IMR-90 (cell line): ENCODE results near the gene XYLT2. TPM values are rescaled to one million over a fixed set of nuclear protein-coding genes. Genes with fewer than 3 reads are reported as not detected.
A peak's percentile ranks its signal among the peaks of the same experiment; 100 is the strongest.

ENCODE experiments used
- ATAC-seq: fragments of 200-7000 bp; cut with Tn5 transposase; 2 replicates; pipeline ENCODE4 v1.9.1; 2020; ENCODE audit warnings: low read depth, mild to moderate bottlenecking, moderate library complexity
- BruUV-seq: library from RNA; stranded (reverse); fragments of 400-500 nt; replicated peaks from 2 replicates; lab custom pipeline; 2021; lab: Mats Ljungman, UMichigan
- CTCF ChIA-PET: fragments of 300-600 bp; formaldehyde crosslinking; extraction: SDS; loops from one replicate; lab custom pipeline; 2021; ENCODE audit warnings: antibody characterized with exemption; lab: Yijun Ruan, JAX
- POLR2A ChIA-PET: fragments of 300-600 bp; sonication (Branson Sonifier 250); formaldehyde crosslinking; loops from one replicate; lab custom pipeline; 2022; ENCODE audit warnings: antibody characterized with exemption; ENCODE audit not compliant: unreplicated experiment; lab: Charles Lee
- DNase-seq: peaks from one replicate; pipeline ENCODE4 v3.0.0; 2013
- H2AFZ ChIP-seq: replicated peaks from 2 replicates; pipeline ENCODE3; 2013; ENCODE audit warnings: low read length, mild to moderate bottlenecking; ENCODE audit not compliant: poor library complexity
- H2AK5ac ChIP-seq: 2 replicates; pipeline ENCODE4 v1.6.1; 2013; ENCODE audit warnings: low read depth, low read length, inconsistent platforms
- H2AK9ac ChIP-seq: replicated peaks from 2 replicates; pipeline ENCODE3; 2013; ENCODE audit warnings: mild to moderate bottlenecking, low read depth, low read length, moderate library complexity; ENCODE audit not compliant: poor library complexity
- H2BK120ac ChIP-seq: 2 replicates; pipeline ENCODE4 v1.6.1; 2013; ENCODE audit warnings: low read depth, low read length, inconsistent platforms
- H2BK15ac ChIP-seq: 3 replicates; pipeline ENCODE4 v1.6.1; 2013; ENCODE audit warnings: low read depth, low read length, inconsistent platforms
- H2BK20ac ChIP-seq: 2 replicates; pipeline ENCODE4 v1.6.1; 2013; ENCODE audit warnings: low read depth, mild to moderate bottlenecking, inconsistent platforms, low read length, moderate library complexity
- H2BK5ac ChIP-seq: 2 replicates; pipeline ENCODE4 v1.6.1; 2013; ENCODE audit warnings: mild to moderate bottlenecking, low read depth, low read length, inconsistent platforms; ENCODE audit not compliant: poor library complexity, severe bottlenecking
- H3K14ac ChIP-seq: replicated peaks from 2 replicates; pipeline ENCODE4 v1.6.1; 2013; ENCODE audit warnings: low read depth, low read length, inconsistent platforms
- H3K18ac ChIP-seq: 2 replicates; pipeline ENCODE4 v1.6.1; 2013; ENCODE audit warnings: low read depth, low read length, control low read depth
- H3K23ac ChIP-seq: 2 replicates; pipeline ENCODE4 v1.6.1; 2013; ENCODE audit warnings: low read depth, low read length, inconsistent platforms
- H3K27ac ChIP-seq: 2 replicates; pipeline ENCODE4 v1.5.1; 2013; ENCODE audit warnings: mild to moderate bottlenecking, control low read depth, low read length; ENCODE audit not compliant: insufficient read depth
- H3K27me3 ChIP-seq: 2 replicates; pipeline ENCODE4 v1.6.1; 2013; ENCODE audit warnings: low read length; ENCODE audit not compliant: control insufficient read depth, insufficient read depth
- H3K36me3 ChIP-seq: 2 replicates; pipeline ENCODE4 v1.6.1; 2013; ENCODE audit warnings: low read length, mixed read lengths; ENCODE audit not compliant: control insufficient read depth, insufficient read depth
- H3K4ac ChIP-seq: 2 replicates; pipeline ENCODE4 v1.6.1; 2013; ENCODE audit warnings: low read depth, low read length, inconsistent platforms
- H3K4me1 ChIP-seq: 2 replicates; pipeline ENCODE4 v1.6.1; 2013; ENCODE audit warnings: low read length, mixed read lengths; ENCODE audit not compliant: control insufficient read depth, insufficient read depth
- H3K4me2 ChIP-seq: 2 replicates; pipeline ENCODE4 v1.6.1; 2013; ENCODE audit warnings: low read depth, mild to moderate bottlenecking, control low read depth, low read length, moderate library complexity
- H3K4me3 ChIP-seq: 2 replicates; pipeline ENCODE4 v1.5.1; 2013; ENCODE audit warnings: low read depth, mild to moderate bottlenecking, control low read depth, low read length, moderate library complexity; ENCODE audit not compliant: insufficient read depth
- H3K56ac ChIP-seq: 2 replicates; pipeline ENCODE4 v1.6.1; 2013; ENCODE audit warnings: low read length, inconsistent platforms; ENCODE audit not compliant: insufficient read depth; ENCODE audit errors: extremely low read depth
- H3K79me1 ChIP-seq, 2 experiments: 2 replicates each; pipeline ENCODE4 v1.6.1; 2013; ENCODE audit warnings: low read length in 2 of 2, inconsistent platforms in 1 of 2, low read depth in 1 of 2
- H3K9ac ChIP-seq: 2 replicates; pipeline ENCODE4 v1.6.1; 2013; ENCODE audit warnings: low read depth, low read length, control low read depth
- H3K9me1 ChIP-seq: 2 replicates; pipeline ENCODE4 v1.6.1; 2013; ENCODE audit warnings: low read length, inconsistent platforms; ENCODE audit not compliant: insufficient read depth
- H3K9me3 ChIP-seq: 2 replicates; pipeline ENCODE4 v1.6.1; 2013; ENCODE audit warnings: low read length; ENCODE audit not compliant: control insufficient read depth, insufficient read depth
- H4K20me1 ChIP-seq: 2 replicates; pipeline ENCODE4 v1.6.1; 2013; ENCODE audit warnings: low read length, inconsistent platforms; ENCODE audit not compliant: insufficient read depth
- H4K5ac ChIP-seq: 2 replicates; pipeline ENCODE4 v1.6.1; 2013; ENCODE audit warnings: mild to moderate bottlenecking, low read depth, low read length, control low read depth
- H4K8ac ChIP-seq, 2 experiments: 2 replicates each; pipeline ENCODE4 v1.6.1; 2013; ENCODE audit warnings: low read depth in 2 of 2, low read length in 2 of 2, control low read depth in 1 of 2, inconsistent platforms in 1 of 2
- H4K91ac ChIP-seq: 2 replicates; pipeline ENCODE4 v1.6.1; 2013; ENCODE audit warnings: low read depth, low read length, inconsistent platforms; ENCODE audit not compliant: insufficient read depth
- BHLHE40 ChIP-seq: fragments of 150-350 bp; IDR thresholded peaks from 2 replicates; pipeline ENCODE4 v1.6.1; 2016; ENCODE audit warnings: mild to moderate bottlenecking, low read depth, low read length
- CEBPB ChIP-seq: IDR thresholded peaks from 2 replicates; pipeline ENCODE4 v1.6.1; 2012; ENCODE audit warnings: low read depth, low read length, improper control_type of control experiment
- CHD1 ChIP-seq: IDR thresholded peaks from 2 replicates; pipeline ENCODE4 v1.6.1; 2012; ENCODE audit warnings: low read depth, low read length, improper control_type of control experiment
- ELK1 ChIP-seq: fragments of 150-350 bp; IDR thresholded peaks from 2 replicates; pipeline ENCODE4 v1.6.1; 2016; ENCODE audit warnings: low read depth, mild to moderate bottlenecking, low read length, moderate library complexity, borderline replicate concordance
- FOS ChIP-seq: fragments of 150-350 bp; IDR thresholded peaks from 2 replicates; pipeline ENCODE4 v1.6.1; 2016; ENCODE audit warnings: low read depth, low read length
- MAFK ChIP-seq: IDR thresholded peaks from 2 replicates; pipeline ENCODE4 v1.6.1; 2012; ENCODE audit warnings: low read depth, low read length, improper control_type of control experiment
- MAZ ChIP-seq: IDR thresholded peaks from 2 replicates; pipeline ENCODE4 v1.6.1; 2012; ENCODE audit warnings: low read depth, mild to moderate bottlenecking, low read length, improper control_type of control experiment, moderate library complexity, borderline replicate concordance
- MXI1 ChIP-seq: IDR thresholded peaks from 2 replicates; pipeline ENCODE4 v1.6.1; 2012; ENCODE audit warnings: low read depth, mild to moderate bottlenecking, low read length, moderate library complexity, borderline replicate concordance
- NFE2L2 ChIP-seq: fragments of 150-350 bp; IDR thresholded peaks from 2 replicates; pipeline ENCODE4 v1.6.1; 2016; ENCODE audit warnings: low read depth, mild to moderate bottlenecking, low read length
- POLR2A ChIP-seq: IDR thresholded peaks from 2 replicates; pipeline ENCODE4 v1.6.1; 2012; ENCODE audit warnings: mild to moderate bottlenecking, low read depth, low read length
- RAD21 ChIP-seq: IDR thresholded peaks from 2 replicates; pipeline ENCODE4 v1.6.1; 2012; ENCODE audit warnings: low read length, improper control_type of control experiment
- RCOR1 ChIP-seq: IDR thresholded peaks from 2 replicates; pipeline ENCODE4 v1.6.1; 2012; ENCODE audit warnings: mild to moderate bottlenecking, low read length, improper control_type of control experiment; ENCODE audit not compliant: insufficient replicate concordance
- RFX5 ChIP-seq: IDR thresholded peaks from 2 replicates; pipeline ENCODE4 v1.8.0; 2012; ENCODE audit warnings: low read depth, mild to moderate bottlenecking, low read length, moderate library complexity
- SMC3 ChIP-seq: fragments of 150-350 bp; IDR thresholded peaks from 2 replicates; pipeline ENCODE4 v1.6.1; 2016; ENCODE audit warnings: low read depth, mild to moderate bottlenecking, antibody characterized with exemption, low read length, moderate library complexity
- USF2 ChIP-seq: fragments of 150-350 bp; IDR thresholded peaks from 2 replicates; pipeline ENCODE4 v1.6.1; 2017; ENCODE audit warnings: mild to moderate bottlenecking, antibody characterized with exemption, low read length, low read depth
- WGBS, 2 experiments: methylation state at CpG; one replicate each; pipeline versions ENCODE4 v1.1.5 to v1.1.7; 2013; ENCODE audit warnings: missing lambda C conversion rate in 2 of 2; ENCODE audit not compliant: insufficient read length in 1 of 2; ENCODE audit errors: extremely low coverage in 2 of 2; 5-methylcytosine and 5-hydroxymethylcytosine counted together
- dilution Hi-C: fragments of 300-500 bp; cut with HindIII; formaldehyde crosslinking; loops from one replicate; pipeline ENCODE4 v1.14.3; 2018; ENCODE audit warnings: low sequenced_read_pairs; ENCODE audit not compliant: unreplicated experiment
- in situ Hi-C: fragments of 300-500 bp; cut with MboI; formaldehyde crosslinking; loops from 3 replicates; pipeline ENCODE4 v1.14.3; 2019; ENCODE audit warnings: low sequenced_read_pairs, inconsistent platforms, mixed read lengths
- intact Hi-C: fragments of 100-400 bp; cut with micrococcal nuclease; formaldehyde crosslinking; loops from 2 replicates; pipeline ENCODE4 v1.10.0; 2022
- polyA plus RNA-seq, 3 experiments: library from polyadenylated mRNA; depleted of rRNA; stranded (reverse); fragments of >200 nt; gene quantifications; 2 replicates each; pipeline ENCODE4 v1.2.3, GENCODE V29; 2012; ENCODE audit warnings: low replicate concordance in 1 of 3
- total RNA-seq: library from RNA; depleted of rRNA; stranded (reverse); fragments of >200 nt; gene quantifications from 2 replicates; pipeline ENCODE4 v1.2.3, GENCODE V29; 2012
- TF ChIP-seq, protein P1 (sequence below): conservative IDR thresholded peaks from 2 replicates; pipeline ENCODE4 v1.5.1; 2012; ENCODE audit warnings: mild to moderate bottlenecking, low read depth, low read length, improper control_type of control experiment

The XYLT2 gene
- total and polyA plus RNA-seq, 2 of the 4 experiments (the other 2 are of a cell fraction) = 27.7 to 31.9 TPM

- CTCF ChIA-PET = interaction anchor here (0.9 to 1.8 kb wide), 2 partner anchors 14 kb away, joined by 4 to 7 read pairs; no protein-coding TSS in a partner anchor
- peak overlapping the region; percentile 62; the same call in 1 of the 2 replicates for H3K23ac ChIP-seq
- intact Hi-C loops = no loop called here
- no peak for TF ChIP-seq MAZ
- no peak for TF ChIP-seq CHD1
- TF ChIP-seq NFE2L2 = no peak
- TF ChIP-seq SMC3 = no peak
- TF ChIP-seq CEBPB = no peak
- no peak for TF ChIP-seq POLR2A
- TF ChIP-seq USF2 = no peak
- no peak for TF ChIP-seq FOS
- TF ChIP-seq RCOR1 = no peak
- no peak for TF ChIP-seq BHLHE40
- TF ChIP-seq RFX5 = no peak
- no peak for TF ChIP-seq ELK1
- TF ChIP-seq MAFK = no peak
- no peak for TF ChIP-seq RAD21
- TF ChIP-seq MXI1 = no peak
- TF ChIP-seq, protein P1, sequence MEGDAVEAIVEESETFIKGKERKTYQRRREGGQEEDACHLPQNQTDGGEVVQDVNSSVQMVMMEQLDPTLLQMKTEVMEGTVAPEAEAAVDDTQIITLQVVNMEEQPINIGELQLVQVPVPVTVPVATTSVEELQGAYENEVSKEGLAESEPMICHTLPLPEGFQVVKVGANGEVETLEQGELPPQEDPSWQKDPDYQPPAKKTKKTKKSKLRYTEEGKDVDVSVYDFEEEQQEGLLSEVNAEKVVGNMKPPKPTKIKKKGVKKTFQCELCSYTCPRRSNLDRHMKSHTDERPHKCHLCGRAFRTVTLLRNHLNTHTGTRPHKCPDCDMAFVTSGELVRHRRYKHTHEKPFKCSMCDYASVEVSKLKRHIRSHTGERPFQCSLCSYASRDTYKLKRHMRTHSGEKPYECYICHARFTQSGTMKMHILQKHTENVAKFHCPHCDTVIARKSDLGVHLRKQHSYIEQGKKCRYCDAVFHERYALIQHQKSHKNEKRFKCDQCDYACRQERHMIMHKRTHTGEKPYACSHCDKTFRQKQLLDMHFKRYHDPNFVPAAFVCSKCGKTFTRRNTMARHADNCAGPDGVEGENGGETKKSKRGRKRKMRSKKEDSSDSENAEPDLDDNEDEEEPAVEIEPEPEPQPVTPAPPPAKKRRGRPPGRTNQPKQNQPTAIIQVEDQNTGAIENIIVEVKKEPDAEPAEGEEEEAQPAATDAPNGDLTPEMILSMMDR = no peak
- peaks cover 38 to 68% of the 10 kb centered on the region in 2 experiments for H3K79me1 ChIP-seq
- 100% methylated on average over 1 of the region's 3 CpGs; no CpG with 5 or more reads in 1 of the 2 experiments for WGBS, 2 experiments
- no peak overlapping the region for H2BK15ac ChIP-seq
- H3K4me2 ChIP-seq = peak overlapping the region; percentile 87
- no peak overlapping the region for H3K27ac ChIP-seq
- H3K27me3 ChIP-seq = 0 out of 2 replicates have a peak, but pooled peaks cover 1% of the 10 kb centered on the region
- DNase-seq (no peak), ATAC-seq (no peak)
- H4K5ac ChIP-seq = no peak overlapping the region
- no peak overlapping the region for H3K18ac ChIP-seq
- H3K9me1 ChIP-seq = peaks cover 35% of the 10 kb centered on the region
- H3K9me3 ChIP-seq = no peaks in the 10 kb centered on the region
- dilution Hi-C loops = no loop called here
- peak overlapping the region; percentile 95 for H3K4me3 ChIP-seq
- H2AFZ ChIP-seq = no peak overlapping the region
- H4K8ac ChIP-seq = no peak overlapping the region
- POLR2A ChIA-PET = interaction anchor here (0.7 kb wide), 1 partner anchor 220 kb away, joined by 3 read pairs; no protein-coding TSS in a partner anchor
- peaks cover 7% of the 10 kb centered on the region; the same call in 1 of the 2 replicates for H3K36me3 ChIP-seq
- in situ Hi-C loops = no loop called here
- no peak overlapping the region for H2BK5ac ChIP-seq
- no peak overlapping the region for H3K9ac ChIP-seq
- no peak overlapping the region for H4K91ac ChIP-seq
- 0 out of 2 replicates have a peak overlapping the region, but pooled peaks have one; percentile 15 for H3K4ac ChIP-seq
- no peak overlapping the region for H3K56ac ChIP-seq
- H2AK9ac ChIP-seq = no peak overlapping the region
- H3K14ac ChIP-seq = no peak overlapping the region
- no TSS peak for BruUV-seq
- H3K4me1 ChIP-seq = peaks cover 19% of the 10 kb centered on the region
- H2BK20ac ChIP-seq = no peak overlapping the region
- H2BK120ac ChIP-seq = no peak overlapping the region
- peaks cover 45% of the 10 kb centered on the region for H4K20me1 ChIP-seq
- H2AK5ac ChIP-seq = 0 out of 2 replicates have a peak overlapping the region, but pooled peaks have one; percentile 31
These were observed 2.0 kb downstream of the XYLT2 start for GRCh38 chr17:50347894-50348291.
